Activated T-cell treated with anti-CD3 and anti-CD28 coated beads for 24 hours (primary cell): ENCODE results near the gene NRROS.

ENCODE experiments used
- DNase-seq: peaks from one replicate; pipeline ENCODE4 v3.0.0-alpha.2; 2020; ENCODE audit warnings: low read depth

Gene NRROS

GRCh38 chr3:196686436-196686835 lies 46.9 kb downstream of the NRROS start:
- DNase-seq: no peak

- no peak for DNase-seq
Observed at GRCh38 chr3:196688349-196688748, 48.9 kb downstream of the NRROS start.

GRCh38 chr3:196689941-196690660 lies 50.6 kb downstream of the NRROS start:
- DNase-seq: no peak

GRCh38 chr3:196691386-196691785 lies 51.9 kb downstream of the NRROS start:
- no peak for DNase-seq

DNA sequence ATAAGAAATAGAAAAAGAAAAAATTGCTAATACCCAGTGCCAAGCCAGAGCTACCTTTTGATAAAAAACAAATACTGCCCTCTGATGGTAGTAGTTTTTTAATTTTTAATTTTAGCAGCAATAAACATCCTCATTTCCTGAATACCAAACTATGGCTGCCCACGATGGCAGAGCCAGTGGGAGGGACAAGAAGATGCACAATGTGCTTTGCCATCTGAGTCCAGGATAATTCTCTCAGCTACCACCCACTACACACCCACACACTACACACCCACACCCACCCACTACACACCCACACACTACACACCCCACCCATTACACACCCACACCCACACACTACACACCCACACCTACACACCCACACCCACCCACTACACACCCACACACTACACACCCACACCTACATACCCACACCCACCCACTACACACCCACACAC lies 54.7 kb downstream of the NRROS start:
- no peak for DNase-seq

DNA sequence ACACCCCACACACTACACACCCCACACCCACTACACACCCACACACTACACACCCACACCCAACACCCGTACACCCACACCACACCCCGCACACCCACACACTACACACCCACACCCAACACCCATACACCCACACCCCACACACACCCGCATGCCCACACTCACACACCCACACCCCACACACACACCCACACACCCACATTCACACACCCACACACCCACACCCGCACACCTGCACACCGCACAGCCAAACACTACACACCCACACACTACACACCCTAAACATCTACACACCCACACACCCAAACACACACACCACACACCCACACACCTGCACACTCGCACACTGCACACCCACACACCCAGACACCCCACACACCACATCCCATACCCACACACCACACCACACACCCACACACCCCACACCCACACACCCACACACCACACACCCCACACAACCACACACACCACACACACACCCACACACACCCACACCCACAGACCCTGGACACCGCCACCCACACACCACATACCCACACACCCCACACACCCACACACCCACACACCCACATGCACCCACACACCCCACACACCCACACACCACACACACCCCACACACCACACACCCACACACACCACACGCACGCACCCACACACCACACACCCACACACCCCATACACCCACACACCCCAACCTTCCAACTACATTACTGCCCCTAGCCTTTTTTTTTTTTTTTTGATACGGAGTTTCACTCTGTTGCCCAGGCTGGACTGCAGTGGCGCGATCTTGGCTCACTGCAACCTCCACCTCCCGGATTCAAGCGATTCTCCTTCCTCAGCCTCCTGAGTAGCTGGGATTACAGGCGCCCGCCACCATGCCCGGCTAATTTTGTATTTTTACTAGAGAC lies 55.7 kb downstream of the NRROS start:
- no peak for DNase-seq

DNA sequence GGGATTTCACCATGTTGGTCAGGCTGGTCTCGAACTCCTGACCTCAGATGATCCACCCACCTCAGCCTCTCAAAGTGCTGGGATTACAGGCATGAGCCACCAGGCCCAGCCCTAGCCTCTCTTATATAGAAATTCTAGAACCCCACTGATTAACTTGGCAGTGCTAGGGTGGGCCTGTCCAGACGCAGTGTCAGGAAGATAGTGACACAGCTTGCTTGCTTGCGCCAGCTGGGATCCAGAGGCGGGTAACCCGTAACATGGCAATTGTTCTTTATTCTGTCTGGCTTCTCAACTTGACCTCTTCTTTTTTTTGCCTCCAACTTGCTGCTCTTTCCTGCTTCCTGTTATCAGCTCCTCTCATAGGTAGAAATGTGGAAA lies 56.3 kb downstream of the NRROS start:
- DNase-seq: no peak

GRCh38 chr3:196697270-196697669 lies 57.8 kb downstream of the NRROS start:
- DNase-seq: no peak

- no peak for DNase-seq
Observed at GRCh38 chr3:196699749-196700148, 60.3 kb downstream of the NRROS start.

DNA sequence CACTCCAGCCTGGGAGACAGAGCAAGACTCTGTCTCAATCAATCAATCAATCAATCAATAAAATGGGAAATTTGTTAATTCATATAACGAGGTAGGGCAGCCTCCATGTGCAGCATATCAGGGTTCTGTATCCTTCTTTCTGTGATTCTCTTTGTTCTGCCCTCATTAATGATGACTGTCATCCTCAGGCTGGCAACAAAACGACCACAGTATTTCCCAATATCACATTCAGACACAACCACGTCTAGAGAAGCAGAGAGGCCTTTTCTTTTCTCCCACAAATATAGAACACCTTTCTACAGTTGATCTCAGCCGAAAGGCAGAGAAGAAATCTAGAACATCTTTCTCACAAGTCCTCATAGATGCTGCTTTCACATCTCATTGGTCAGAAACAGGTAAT lies 61.3 kb downstream of the NRROS start:
- no peak for DNase-seq

DNA sequence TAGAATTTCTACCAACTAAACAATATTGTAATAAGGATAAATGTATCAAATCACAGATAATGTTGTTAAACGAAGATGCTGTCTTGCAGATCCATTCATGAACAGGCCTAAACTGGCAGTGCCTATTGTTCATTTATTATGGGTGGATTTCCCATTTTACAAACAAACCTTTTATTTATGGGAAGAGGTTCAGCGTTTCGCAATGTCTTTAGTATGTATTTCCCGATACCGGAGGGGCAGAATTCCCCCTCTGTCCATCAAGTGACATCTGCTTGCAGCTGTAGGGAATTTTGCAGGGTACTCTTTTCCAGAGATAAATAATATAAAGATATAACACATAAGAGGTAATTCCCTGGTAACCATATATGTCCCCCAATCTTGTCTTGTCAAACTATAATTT lies 66.8 kb downstream of the NRROS start:
- no peak for DNase-seq

GRCh38 chr3:196706731-196707130 lies 67.2 kb downstream of the NRROS start:
- DNase-seq: no peak

GRCh38 chr3:196707566-196707965 lies 68.1 kb downstream of the NRROS start:
- DNase-seq: no peak

GRCh38 chr3:196708467-196708866 lies 69.0 kb downstream of the NRROS start:
- no peak for DNase-seq
